NCI-H69 (cell line): ENCODE data around the gene CST1.
A peak's percentile ranks its signal among the peaks of the same experiment; 100 is the strongest.
"Not testable (repeated sequence)": the region's sequence is repeated elsewhere in the genome, so short reads cannot be mapped to it uniquely, and the experiment has no call there.

Experiments used
- DNase-seq: peaks from one replicate; lab custom pipeline; 2025; lab: John Stamatoyannopoulos, UW

Gene CST1

DNA sequence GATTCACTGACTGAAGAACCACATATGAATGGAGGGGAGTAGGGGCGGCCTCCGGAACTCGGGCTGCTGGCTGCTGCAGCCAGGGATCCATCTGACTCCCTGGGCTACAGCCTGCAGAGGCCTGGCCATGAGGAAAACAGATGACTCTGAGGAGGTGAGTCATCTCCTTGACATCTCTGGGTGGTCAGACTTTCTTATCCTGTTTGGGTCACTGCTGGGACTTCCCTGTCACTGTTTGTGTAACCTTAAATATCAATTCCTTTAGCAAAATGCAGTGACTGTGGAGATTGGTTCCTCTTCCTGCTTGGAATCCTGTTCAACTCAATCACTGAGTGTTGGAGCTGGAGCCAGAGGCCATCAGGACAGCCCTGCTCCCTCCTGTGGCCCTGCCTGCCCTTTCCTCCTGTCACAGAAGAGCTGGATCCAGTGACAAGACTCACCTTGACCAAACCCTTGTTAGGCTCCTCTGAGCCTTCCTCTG lies 4.4 kb upstream of the CST1 start:
- not testable (repeated sequence) for DNase-seq

DNA sequence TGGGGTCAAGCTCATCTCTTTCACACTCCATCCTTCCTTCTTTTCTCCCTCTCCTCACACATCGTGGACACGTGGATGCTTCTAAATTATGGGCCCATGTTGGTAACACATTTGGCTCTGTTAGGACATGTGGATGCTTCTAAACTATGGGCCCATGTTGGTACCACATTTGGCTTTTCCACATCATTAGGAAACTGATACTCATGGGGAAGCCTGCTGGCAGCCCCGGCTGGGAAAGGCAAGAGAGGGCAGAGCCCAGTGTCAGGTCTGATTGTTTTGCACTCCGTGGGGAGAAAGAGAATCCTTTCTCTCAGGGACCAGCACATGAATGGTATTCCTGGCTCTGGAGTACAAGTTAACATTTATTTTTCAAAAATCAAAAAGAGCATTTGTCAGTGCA lies 4.0 kb upstream of the CST1 start:
- no peak for DNase-seq

DNA sequence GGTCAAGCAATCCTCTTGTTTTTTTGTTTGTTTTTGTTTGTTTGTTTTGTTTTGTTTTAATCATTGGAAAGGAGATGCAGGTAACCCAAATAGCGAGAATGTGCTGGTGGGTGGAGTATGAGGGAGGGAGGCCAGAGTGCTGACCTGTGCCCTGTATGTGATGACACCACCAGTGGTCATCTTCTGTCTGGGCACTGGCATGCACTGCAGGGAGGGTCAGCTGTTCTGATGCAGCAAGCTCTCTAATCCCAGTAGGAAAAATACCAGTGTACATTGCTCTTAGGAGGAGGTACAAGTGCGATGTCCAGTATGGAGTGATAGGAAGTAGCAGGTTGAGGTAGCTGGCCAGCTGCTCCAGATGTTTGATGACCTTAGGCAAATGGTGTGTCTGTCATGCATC lies 2.9 kb upstream of the CST1 start:
- DNase-seq, result no peak

DNA sequence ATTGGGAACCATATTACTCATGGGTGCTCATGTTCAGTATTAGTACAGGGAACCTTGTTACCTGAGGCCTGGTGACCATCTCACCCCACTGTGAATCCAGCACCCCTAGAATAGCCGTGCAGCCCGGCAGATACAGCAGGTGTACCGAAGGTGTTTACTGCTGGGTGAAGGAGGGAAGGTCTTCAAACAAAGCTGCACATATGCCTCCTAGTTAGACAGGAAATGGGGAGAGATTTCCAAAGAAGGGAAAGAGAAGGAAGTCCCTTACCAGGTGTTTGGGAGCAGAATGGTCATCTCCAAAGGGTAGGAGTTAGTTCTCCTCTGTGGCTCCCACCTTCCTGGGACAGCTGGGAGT lies 2.4 kb upstream of the CST1 start:
- DNase-seq, result no peak

DNA sequence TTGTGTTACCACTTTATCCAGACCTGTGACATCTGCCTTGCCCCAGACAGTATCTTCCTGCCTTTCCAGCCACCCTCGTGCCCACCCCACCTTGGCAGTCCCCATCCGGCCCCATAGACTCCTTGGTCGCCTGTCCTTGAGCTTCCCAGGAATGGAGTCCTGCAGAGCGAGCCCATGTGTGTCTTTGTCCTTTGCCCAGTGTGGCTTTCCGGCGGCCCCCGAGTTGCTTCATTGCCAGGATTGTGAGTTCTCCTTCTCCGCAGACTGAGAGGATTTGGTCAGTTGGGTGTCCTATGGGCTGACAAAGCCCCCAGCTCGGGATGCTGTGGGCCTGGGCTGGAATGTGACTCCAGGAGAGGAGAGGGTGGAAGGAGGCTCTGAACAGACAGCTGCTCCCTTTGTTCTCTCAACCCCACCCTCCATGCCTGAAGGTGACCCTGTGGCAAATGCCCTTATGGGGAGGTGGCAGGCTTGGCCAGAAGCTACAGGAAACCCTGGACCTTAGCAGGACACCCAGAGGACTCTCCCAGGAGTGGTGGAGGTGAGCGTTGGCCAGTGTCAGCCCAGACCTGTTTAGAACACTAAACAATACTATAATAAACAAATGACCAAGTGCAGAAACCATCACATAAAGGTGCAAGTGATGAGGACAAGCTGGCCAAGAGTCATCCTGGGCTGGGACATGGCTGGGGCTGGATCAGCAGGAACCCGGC lies 1.9 kb upstream of the CST1 start:
- no peak for DNase-seq

DNA sequence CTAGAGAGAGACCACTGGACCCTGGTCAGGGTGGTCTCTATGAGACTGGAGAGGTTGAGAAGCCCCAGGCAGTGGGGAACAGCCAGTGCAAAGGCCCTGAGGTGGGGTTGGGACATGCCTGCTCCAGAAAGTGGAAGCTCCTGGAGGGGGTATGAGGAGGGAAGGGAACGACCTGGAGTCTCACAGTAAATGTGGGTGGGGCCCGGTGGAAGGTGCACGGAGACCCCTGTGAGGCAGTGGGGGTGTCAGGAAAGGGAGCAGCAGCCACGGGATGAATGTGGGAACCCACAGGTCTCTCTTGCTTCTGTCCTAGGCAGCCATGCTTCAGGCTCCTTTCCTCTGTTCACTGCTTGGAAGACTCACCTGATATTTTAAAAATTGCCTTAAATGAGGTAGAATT lies 1.3 kb upstream of the CST1 start:
- no peak for DNase-seq

DNA sequence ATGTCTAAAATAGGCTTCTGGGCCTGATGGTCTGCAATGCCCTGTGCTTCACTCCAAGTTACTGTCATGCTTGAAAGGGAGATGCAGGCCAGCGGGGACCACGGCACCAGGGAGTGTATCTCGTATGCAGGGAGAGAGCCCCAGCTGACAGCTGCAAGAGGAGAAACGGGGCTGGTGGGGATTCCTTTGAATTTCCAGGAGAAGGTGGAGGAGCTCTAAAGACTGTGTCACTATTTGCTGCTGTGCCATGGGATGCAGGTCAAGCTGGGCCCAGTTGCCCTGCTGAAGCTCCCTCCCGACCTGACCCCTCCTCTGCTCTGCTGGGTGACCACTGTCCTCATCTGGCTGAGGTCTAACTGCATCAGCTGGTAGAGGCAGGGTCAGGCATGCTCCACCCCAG lies 989 bp downstream of the CST1 start:
- DNase-seq, result no peak

DNA sequence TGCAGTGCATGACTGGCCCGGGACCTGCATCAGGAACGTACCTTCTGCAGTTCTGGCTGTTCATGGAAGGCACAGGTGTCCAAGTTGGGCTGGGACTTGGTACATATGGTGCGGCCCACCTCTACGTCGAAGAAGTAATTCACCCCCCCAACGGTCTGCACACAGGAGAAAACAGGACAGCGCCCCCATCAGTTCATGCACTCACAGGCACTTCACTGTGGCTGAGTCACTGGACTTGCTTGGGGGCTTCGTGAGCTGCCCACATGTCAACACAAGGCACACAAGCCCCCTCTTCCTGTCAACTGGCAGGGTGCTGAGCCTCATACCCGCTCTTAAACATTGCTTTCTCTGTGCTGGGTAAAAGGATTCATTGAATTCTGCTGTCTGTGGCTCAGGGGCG lies 1.8 kb downstream of the CST1 start:
- not testable (repeated sequence) for DNase-seq

DNA sequence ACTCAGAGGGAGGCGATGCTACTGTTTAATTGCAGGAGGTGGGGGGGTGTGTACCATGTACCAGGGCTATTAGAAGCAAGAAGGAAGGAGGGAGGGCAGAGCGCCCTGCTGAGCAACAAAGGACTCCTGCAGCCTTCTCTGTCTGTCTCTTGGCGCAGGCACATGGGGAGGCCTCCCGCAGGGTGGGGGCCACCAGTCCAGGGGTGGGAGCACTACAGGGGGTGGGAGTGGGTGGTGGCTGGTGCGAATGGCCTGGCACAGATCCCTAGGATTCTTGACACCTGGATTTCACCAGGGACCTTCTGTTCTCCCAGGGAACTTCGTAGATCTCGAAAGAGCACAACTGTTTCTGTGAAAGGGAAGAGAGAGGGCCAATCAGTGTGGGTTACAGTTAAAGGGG lies 3.2 kb downstream of the CST1 start:
- peak; percentile 81 for DNase-seq

DNA sequence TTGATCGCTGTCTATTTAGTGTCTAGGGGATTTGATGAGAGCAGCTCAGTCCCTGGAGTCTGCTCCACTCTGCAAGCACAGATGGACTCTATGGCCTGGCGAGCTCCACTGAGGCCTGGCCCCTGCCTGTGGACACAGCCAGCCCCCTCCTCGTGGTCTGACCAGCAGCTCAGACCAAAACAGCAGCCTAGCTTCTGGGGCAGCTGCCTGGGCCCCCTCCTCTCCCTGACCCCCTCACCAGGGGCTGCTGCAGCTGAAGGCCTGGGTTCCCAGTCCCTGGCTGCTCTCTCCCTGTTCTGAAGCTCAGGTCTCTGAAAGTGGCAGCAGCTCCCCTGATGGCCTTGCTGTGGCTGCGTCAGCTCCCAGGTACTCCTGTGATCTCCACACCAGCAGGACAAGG lies 3.6 kb downstream of the CST1 start:
- not testable (repeated sequence) for DNase-seq

DNA sequence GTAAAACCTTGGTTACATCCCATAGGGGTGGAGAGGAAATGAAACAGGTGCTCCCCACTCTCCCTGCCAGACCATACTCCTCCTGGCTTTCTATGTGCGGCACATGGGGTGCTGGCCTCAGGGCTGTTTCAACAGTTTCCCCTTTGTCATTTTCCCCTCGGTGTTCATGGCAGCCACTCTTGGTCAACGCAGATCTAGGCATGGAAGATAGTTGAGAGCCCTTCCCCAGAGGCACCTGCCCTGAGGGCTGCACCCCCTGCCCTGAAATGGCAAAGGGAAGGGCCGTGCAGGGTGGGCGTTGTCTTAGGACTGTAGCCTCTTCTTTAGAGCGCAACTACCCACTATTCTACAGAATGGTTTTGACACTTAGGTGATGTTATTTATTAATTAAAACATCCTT lies 4.4 kb downstream of the CST1 start:
- no peak for DNase-seq

DNA sequence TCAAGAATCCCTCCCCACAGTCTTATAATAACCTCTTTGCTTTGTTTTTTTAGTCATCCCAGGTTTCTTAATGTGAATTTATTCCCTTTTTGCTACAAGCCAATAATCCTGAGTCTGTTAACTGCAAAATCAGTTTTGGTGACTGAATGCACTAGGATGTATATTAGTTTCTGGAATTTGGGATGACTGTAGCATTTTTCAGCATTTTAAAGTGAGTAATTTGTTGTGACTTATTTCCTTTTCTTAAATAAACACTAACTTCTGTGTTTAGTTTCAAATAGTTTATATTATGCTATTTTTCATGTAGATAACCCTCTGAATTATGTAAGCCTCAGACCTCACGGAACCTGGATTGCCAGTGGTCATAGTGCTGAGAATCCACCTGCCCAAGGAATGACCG lies 5.5 kb downstream of the CST1 start:
- DNase-seq, result no peak

DNA sequence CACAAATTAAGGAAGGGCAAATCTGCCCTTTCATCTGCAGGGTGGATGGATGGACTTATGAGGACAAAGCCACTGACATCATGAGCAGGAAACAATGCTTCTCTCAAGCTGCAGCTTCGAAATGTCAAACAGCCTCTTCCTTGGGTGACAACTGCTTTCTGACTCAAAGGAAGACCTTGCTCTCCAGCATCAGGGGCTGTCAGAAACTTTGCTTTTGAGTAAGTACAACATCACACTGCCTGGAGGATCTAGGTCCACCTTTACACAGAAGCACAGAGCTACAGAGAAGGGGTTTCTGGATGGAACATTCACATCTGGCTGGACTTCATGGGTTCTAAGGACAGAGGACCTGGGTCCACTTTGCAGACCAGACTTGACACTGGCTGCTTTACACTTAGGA lies 5.9 kb downstream of the CST1 start:
- DNase-seq, result no peak

DNA sequence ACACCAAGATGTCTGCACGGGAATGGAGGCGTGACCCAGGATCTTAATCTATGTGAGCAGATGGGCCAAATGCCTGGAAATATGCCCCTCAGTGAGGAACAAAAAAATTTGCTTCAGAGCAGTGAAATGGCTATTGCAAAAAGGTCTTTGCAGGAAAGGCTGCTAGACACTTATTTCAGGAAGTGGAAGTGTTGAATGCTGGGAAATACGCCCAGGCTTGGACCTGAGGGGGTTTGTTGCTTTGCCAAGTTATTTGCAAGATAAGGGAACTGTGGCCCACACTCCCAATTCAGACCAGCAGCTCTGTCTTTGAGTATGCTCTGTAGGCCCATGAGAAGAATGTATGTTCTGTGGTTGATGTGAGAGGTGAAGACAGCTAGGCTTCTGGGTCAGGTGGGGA lies 15.3 kb downstream of the CST1 start:
- DNase-seq, result not testable (repeated sequence)

DNA sequence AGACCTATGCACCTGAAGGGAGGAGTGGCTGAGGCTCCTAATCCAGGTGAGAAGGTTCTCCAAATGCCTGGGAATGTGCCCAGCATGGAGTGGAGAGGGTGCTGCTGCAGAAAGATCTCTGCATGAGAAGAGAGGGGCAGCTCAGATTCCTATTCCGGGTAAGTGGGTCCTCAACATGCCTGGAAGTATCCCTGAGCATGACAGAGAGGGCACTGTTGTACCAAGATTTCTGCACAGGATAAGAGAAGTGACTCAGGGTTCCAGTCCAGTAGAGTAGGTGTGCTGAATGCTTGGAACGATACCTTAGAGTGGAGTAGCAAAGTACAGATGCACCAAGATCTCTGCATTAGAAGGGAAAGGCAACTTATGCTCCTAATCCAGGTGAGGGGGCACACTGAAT lies 15.8 kb downstream of the CST1 start:
- DNase-seq, result not testable (repeated sequence)

DNA sequence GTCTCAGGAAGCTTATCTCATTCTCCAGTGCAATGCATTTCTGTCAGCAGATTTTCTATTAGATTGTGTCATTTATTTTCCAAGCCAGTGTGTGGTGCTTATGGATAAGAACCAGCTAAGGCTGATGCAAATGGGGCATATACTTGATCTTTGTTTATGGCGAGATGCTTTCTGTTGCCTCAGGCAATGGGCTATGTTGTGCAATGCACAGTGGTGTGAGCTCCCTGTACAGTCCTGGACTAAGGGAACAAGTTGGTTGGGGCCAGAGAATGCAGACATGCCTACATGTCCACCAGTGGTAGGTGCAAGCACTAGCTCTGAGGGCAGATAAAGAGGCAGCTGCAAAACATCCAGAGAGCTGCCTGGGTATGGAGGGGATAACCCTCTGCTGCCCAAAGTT lies 16.3 kb downstream of the CST1 start:
- DNase-seq, result not testable (repeated sequence)

DNA sequence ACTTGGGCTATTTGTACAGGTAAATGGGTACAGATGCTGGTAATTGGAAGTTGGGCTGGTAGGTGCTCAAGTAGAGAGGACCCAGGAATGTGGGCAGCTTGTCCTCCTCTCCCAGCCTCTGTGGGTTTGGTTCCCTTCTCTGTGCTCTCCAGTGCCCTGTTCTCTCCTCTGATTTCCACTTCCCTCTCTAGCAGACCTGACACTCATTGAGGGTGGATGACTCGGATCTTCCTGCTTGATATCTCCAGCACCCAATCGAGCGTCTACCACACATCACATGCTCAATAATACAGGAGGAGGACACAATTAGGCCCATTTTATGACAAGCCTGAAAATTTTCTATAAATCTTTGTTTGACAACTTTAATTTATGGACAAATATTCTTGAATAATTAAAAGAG lies 23.7 kb downstream of the CST1 start:
- no peak for DNase-seq

DNA sequence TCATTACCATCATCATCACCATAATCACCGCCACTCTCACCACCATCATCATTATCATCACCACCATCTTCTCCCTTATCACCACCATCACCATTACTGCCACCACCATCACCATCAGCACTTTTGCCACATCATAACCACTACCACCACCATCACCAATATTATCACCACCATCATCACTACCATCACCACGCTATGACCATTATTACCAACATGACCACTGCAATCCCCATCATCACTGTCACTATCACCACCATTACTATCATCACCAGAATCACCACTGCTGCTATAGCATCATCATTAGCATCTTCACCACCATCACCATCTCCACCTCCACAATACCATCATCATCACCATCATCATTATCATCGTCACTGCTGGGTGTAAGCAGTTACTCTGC lies 25.6 kb downstream of the CST1 start:
- DNase-seq, result no peak

DNA sequence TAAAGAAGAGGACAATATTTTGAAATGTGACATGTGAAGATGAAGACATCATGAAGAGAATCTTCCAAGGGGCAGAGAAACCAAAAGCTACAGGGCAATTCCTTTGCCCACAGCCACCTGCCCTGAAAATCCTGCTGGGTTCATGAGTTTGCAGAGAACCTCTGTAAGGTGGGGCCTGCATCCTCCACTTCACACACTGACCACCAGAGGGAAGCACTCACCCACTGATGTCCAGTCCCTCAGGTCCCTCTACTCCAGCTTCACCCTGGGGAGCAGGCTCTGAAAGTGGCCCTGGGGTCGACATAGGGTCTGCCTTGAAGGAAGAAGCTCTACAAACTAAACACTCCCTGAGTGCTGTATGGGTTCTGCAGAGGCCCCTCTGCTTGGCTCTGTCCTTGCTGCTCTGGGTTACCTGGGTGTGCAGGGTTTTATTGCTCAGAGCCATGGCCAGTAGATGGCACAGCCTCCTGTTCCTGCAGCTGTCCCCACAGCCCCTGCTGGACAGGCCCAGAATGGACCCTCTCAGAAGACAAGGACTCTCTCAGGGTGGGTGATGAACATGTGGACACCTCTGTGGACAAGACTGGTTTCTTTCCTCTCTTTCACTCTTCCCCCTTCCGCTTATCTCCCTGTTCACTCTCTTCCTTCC lies 27.0 kb downstream of the CST1 start:
- peak; percentile 22 for DNase-seq

DNA sequence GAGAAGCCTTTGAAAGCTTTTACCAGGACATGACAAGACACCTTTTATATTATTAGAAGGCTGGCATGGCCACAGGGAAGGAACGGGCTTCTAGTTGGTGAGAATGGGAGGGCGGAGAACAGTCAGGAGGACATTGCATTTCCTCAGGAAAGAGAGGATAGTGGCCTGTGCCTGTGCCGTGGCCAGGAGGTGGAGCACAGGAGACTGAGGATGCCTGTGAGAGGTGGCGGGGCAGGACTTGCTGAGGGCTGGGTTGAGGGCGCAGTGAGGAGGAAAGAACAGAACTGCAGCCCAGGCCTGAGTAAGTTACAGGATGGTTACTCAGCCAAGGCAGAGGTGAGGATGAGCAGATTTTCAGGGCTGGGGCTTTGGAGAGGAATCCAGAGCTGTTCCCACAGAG lies 27.9 kb downstream of the CST1 start:
- not testable (repeated sequence) for DNase-seq

DNA sequence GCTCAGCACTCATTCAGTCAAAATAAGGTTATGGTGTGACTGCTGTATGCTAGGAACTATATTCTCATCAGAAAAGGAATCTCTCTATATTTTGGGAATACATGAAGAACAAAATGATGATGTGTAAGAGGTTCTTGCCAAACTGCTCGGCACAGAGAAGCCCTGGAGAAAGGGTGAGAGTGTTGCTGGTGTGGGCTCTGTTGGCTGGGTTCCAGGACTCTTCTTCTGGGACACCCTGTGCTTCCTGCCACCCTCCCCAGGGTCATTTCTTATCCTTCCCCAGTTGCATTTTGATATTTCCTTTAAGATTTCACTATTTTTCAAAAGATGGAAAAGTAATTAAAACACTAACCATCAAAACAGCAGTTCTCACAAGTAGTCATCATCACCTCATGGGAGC lies 28.8 kb downstream of the CST1 start:
- no peak for DNase-seq

DNA sequence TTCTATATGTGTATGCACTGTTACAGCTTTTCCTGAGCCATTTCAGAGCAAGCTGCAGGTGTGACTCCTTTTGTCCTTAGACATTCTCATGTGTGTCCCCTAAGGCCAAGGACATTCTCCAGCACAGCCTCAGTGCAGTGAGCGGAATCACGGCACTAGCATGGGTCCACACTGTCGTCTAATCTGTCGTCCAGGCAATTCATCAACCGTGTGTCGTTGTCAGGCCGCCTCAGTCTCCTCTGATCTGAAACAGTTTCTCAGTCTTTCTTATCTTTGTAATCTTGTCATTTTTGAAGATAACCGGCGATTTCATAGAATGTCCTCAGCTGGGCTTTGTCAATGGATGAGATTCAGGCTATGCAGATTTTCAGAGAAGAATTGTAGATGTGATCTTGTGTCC lies 31.4 kb downstream of the CST1 start:
- DNase-seq, result not testable (repeated sequence)

DNA sequence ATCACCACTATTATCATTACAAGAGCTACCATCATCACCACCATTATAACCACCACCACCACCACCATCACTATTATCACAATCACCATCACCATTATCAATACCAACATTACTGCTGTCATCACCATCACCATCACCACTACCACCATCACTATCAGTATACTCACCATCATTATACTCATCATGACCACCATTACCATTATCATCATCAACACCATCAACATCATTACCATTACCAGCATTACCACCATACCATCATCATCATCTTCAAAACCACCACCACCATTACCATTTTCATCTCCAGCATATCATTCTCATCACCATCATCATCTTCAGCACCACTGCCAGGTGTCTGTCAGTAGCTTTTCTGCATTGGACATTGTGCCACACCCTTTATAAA lies 39.0 kb downstream of the CST1 start:
- not testable (repeated sequence) for DNase-seq

DNA sequence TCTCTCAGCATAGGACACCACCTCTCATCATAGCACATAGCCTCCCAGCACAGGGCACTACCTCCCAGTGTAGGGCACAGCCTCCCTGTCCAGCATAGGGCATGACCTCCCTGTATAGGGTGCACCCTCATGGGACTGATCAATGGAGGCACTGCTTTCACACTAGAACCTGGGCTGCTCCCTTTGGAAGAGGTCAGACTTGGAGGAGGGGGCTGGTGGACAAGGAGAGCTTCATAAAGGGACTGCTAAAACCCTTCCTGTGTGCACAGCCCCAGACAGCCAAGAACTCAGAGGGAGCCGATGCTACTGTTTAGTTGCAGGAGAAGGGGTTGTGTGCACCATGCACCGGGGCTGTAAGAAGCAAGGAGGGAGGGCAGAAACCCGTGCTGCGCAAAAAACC lies 40.0 kb downstream of the CST1 start:
- no peak for DNase-seq
